HG03045 (cell line): ENCODE data around the gene MAP3K2.
A peak's percentile ranks its signal among the peaks of the same experiment; 100 is the strongest.

ENCODE experiments used
- ATAC-seq: cut with Tn5 transposase; IDR thresholded peaks from one replicate; pipeline ENCODE4 v1.9.1; 2021; ENCODE audit warnings: mild to moderate bottlenecking, moderate library complexity; ENCODE audit not compliant: unreplicated experiment

MAP3K2 gene

DNA sequence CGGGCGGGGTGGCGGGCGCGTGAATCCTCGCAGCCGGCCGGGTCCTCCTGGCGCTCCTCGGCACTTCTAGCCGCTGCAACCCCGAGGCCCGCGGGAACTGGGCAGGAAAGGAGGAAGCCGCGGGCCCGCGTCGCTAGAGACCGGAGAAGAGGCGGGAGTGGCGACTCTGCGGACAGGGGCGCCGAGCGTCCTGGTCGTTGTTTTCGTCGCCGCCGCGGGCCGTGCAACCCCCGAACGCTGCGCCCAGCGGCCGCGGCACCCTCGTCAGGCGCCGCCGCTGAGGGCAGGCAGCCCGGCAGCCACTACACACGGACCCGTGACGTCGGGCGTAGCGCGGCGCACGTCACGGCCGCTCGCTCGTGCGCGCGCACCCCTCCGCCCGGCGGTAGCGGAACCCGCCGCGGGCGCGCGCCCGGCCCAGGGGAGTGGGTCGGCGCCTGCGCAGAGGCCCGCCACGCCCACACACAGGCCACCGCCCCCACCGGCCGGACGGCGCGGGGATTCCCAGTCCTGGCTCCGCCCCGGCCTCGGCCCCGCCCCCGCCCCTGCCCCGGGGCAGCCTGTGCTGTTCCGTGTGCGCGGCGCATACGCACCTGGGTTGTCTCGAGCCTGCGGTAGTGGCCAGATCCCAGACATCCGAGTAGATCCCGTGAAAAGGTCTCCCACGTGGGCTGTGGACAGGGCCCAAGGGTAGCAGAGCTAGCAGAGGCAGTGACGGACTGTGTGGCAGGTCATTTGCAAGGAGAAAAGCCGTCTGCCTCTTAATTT is at the start of gene MAP3K2:
TSS of gene MAP3K2 (minus strand) at position 321 of the 768 bp plus-strand sequence. CDS start 44,846 bp downstream, outside the sequence.
- peak; percentile 80 for ATAC-seq

DNA sequence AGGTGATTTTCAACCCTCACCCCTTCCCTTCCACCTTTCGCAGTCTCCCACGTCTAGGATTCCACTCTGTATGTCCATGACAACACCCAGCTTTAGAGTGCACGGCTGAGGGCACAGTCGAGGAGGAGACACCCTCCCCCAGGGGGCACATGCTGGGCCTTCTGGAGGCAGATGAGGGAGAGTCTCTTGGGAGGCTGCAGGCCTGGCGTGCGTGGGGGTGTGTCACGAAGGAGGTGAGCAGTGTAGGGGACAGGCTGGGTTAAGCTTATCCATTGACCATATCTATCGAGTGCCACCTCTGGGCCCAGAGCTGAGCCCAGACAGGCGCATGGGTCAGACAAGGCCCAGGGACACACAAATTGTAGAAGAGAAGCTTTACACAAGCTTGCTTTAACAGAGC is 49.3 kb upstream of the MAP3K2 start:
- no peak for ATAC-seq

DNA sequence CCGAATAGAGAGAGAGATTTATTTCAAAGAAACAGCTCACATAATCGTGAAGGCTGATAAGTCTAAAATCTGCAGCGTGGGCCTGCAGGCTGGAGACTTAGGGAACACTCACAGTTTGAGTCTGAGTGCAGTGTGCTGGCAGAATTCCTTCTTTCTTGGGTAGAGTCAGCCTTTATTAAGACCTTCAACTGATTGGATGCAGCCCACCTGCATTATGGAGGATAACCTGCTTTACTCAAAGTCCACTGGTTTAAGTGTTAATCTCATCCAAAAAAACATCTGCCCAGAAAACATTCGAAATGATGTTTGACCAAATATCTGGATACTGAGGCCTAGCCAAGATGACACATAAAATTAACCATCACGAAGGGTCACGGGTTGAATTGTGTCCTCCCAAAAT is 46.7 kb upstream of the MAP3K2 start:
- ATAC-seq: no peak

DNA sequence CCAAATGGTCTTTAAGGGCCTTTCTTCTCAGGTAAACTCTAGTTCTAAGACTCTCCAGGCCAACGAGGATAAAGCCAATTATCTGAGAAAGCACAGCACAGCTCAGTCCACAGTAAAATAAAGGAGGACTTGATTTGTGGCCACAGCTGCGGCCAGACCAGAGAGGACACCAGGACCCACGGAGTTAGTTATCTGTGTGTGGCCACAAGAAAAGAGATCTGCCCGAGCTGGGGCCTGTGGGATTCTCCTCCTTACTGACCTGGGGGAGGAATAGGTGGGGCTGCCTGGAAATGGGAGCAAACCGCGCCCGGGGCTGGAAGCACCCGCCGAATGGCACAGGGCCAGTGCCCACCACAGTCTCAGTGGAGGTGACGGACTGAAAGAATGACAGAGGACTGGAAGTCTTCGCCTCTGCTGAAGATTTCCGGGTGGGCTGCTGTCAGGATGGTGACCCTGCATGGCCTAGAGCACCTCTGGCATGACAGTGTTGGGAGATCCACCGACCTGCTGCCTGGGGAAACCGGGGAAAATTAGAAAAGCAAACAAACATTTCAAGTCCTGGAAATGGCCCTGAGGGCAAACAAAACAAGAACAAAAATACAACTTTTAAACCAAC is 43.7 kb upstream of the MAP3K2 start:
- no peak for ATAC-seq

- ATAC-seq: no peak
Observed at GRCh38 chr2:127429844-127430425, 42.2 kb upstream of the MAP3K2 start.

DNA sequence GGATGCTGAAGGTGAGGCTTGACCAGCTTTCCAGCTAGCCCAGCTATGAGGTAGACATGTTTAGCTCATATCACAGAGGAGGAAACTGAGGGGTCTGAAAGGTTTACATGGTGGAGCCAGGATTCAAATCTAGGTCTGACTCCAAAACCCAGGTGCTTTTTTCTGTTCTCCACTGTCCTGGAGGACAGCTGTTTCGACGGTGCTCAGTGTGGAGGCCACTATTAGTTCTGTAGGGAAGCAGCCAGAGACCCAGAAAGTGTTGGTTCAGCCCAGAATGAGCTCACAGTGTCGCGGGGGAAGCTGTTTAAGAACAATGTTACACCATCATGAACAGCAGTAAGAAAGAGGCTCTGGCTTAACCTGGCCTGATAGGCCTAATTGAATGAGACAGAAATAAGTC is 41.5 kb upstream of the MAP3K2 start:
- ATAC-seq: no peak

GRCh38 chr2:127428815-127429109 is 41.0 kb upstream of the MAP3K2 start:
- no peak for ATAC-seq

DNA sequence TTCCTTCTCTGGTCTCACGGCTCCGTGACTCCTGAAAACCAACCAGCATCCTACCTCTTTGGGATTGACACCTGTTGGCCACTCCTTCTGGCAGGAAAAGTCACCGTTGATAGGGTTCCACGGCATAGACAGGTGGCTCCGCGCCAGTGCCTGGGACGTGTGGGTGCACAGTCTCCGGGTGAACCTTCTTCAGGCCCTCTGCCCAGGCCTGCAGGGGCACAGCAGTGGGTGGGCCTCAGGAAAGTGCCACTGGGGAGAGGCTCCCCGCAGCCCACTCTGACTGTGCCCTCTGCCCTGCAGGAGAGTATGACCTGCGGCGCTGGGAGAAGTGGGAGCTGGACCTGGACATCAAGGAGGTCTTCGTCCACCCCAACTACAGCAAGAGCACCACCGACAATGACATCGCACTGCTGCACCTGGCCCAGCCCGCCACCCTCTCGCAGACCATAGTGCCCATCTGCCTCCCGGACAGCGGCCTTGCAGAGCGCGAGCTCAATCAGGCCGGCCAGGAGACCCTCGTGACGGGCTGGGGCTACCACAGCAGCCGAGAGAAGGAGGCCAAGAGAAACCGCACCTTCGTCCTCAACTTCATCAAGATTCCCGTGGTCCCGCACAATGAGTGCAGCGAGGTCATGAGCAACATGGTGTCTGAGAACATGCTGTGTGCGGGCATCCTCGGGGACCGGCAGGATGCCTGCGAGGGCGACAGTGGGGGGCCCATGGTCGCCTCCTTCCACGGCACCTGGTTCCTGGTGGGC is 40.5 kb upstream of the MAP3K2 start:
- ATAC-seq: no peak

DNA sequence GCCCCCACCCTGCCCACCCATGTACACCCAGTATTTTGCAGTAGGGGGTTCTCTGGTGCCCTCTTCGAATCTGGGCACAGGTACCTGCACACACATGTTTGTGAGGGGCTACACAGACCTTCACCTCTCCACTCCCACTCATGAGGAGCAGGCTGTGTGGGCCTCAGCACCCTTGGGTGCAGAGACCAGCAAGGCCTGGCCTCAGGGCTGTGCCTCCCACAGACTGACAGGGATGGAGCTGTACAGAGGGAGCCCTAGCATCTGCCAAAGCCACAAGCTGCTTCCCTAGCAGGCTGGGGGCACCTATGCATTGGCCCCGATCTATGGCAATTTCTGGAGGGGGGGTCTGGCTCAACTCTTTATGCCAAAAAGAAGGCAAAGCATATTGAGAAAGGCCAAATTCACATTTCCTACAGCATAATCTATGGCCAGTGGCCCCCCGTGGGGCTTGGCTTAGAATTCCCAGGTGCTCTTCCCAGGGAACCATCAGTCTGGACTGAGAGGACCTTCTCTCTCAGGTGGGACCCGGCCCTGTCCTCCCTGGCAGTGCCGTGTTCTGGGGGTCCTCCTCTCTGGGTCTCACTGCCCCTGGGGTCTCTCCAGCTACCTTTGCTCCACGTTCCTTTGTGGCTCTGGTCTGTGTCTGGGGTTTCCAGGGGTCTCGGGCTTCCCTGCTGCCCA is 39.7 kb upstream of the MAP3K2 start:
- ATAC-seq: no peak

- no peak for ATAC-seq
Observed at GRCh38 chr2:127426501-127427354, 39.0 kb upstream of the MAP3K2 start.

DNA sequence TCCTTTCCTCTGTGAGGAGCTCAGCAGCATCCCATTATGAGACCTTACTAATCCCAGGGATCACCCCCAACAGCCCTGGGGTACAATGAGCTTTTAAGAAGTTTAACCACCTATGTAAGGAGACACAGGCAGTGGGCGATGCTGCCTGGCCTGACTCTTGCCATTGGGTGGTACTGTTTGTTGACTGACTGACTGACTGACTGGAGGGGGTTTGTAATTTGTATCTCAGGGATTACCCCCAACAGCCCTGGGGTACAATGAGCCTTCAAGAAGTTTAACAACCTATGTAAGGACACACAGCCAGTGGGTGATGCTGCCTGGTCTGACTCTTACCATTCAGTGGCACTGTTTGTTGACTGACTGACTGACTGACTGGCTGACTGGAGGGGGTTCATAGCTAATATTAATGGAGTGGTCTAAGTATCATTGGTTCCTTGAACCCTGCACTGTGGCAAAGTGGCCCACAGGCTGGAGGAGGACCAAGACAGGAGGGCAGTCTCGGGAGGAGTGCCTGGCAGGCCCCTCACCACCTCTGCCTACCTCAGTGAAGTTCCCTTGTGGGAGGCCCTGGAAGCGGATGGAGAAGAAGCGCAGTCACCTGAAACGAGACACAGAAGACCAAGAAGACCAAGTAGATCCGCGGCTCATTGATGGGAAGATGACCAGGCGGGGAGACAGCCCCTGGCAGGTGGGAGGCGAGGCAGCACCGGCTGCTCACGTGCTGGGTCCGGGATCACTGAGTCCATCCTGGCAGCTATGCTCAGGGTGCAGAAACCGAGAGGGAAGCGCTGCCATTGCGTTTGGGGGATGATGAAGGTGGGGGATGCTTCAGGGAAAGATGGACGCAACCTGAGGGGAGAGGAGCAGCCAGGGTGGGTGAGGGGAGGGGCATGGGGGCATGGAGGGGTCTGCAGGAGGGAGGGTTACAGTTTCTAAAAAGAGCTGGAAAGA is 38.0 kb upstream of the MAP3K2 start:
- ATAC-seq: no peak

GRCh38 chr2:127424598-127425520 is 37.1 kb upstream of the MAP3K2 start:
- no peak for ATAC-seq

- no peak for ATAC-seq
Observed at GRCh38 chr2:127423880-127424279, 36.1 kb upstream of the MAP3K2 start.

GRCh38 chr2:127423478-127423843 is 35.7 kb upstream of the MAP3K2 start:
- no peak for ATAC-seq

- no peak for ATAC-seq
Observed at GRCh38 chr2:127422559-127423477, 35.0 kb upstream of the MAP3K2 start.

DNA sequence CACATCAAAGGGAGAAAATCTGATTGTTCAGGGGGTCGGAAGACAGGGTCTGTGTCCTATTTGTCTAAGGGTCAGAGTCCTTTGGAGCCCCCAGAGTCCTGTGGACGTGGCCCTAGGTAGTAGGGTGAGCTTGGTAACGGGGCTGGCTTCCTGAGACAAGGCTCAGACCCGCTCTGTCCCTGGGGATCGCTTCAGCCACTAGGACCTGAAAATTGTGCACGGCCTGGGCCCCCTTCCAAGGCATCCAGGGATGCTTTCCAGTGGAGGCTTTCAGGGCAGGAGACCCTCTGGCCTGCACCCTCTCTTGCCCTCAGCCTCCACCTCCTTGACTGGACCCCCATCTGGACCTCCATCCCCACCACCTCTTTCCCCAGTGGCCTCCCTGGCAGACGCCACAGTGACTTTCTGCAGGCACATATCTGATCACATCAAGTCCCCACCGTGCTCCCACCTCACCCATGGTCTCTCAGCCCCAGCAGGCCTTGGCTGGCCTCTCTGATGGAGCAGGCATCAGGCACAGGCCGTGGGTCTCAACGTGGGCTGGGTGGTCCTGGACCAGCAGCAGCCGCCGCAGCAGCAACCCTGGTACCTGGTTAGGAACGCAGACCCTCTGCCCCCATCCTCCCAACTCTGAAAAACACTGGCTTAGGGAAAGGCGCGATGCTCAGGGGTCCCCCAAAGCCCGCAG is 34.2 kb upstream of the MAP3K2 start:
- no peak for ATAC-seq
